Right kidney (tissue), 1 donor: ENCODE data around the gene ODAD4.
A peak's percentile ranks its signal among the peaks of the same experiment; 100 is the strongest.
"Not testable (repeated sequence)": the region's sequence is repeated elsewhere in the genome, so short reads cannot be mapped to it uniquely, and the experiment has no call there.

Source experiments
- DNase-seq: peaks from one replicate; pipeline ENCODE4 v3.0.0-alpha.2; 2016

Gene ODAD4

GRCh38 chr17:41913798-41914197, 16.6 kb upstream of the ODAD4 start:
- no peak for DNase-seq

- DNase-seq, result no peak
These were observed 16.1 kb upstream of the ODAD4 start for GRCh38 chr17:41914358-41914766.

- no peak for DNase-seq
These were observed 15.4 kb upstream of the ODAD4 start for GRCh38 chr17:41915020-41915419.

- DNase-seq, result no peak
These were observed 14.9 kb upstream of the ODAD4 start for GRCh38 chr17:41915566-41915965.

GRCh38 chr17:41917192-41917591, 13.2 kb upstream of the ODAD4 start:
- no peak for DNase-seq

- DNase-seq, result peak; percentile 74
These were observed 12.6 kb upstream of the ODAD4 start for GRCh38 chr17:41917679-41918313.

GRCh38 chr17:41918314-41919164, 11.9 kb upstream of the ODAD4 start, which contains the start of gene ACLY:
Gene ACLY, minus strand, starts transcription at chr17:41918951. Its CDS starts 5,078 bp downstream, at chr17:41913873.
- peak; percentile 92 for DNase-seq

GRCh38 chr17:41919165-41919817, 11.1 kb upstream of the ODAD4 start:
- DNase-seq, result peak; percentile 74

GRCh38 chr17:41919840-41920579, 10.4 kb upstream of the ODAD4 start:
- DNase-seq, result no peak

GRCh38 chr17:41920580-41920955, 9.8 kb upstream of the ODAD4 start:
- no peak for DNase-seq

GRCh38 chr17:41925991-41926590, 4.3 kb upstream of the ODAD4 start:
- DNase-seq, result no peak

GRCh38 chr17:41928693-41929251, 1.6 kb upstream of the ODAD4 start:
- no peak for DNase-seq

- not testable (repeated sequence) for DNase-seq
These were observed 378 bp downstream of the ODAD4 start for GRCh38 chr17:41930833-41931156.

- DNase-seq, result not testable (repeated sequence)
These were observed 1.3 kb downstream of the ODAD4 start for GRCh38 chr17:41931715-41932114.

- DNase-seq, result no peak
These were observed 2.5 kb downstream of the ODAD4 start for GRCh38 chr17:41932816-41933389.

GRCh38 chr17:41935641-41936040, 5.2 kb downstream of the ODAD4 start:
- DNase-seq, result no peak

GRCh38 chr17:41937970-41938954, 7.8 kb downstream of the ODAD4 start:
- no peak for DNase-seq

- DNase-seq, result no peak
These were observed 8.8 kb downstream of the ODAD4 start for GRCh38 chr17:41939044-41939692.

- DNase-seq, result no peak
These were observed 9.3 kb downstream of the ODAD4 start for GRCh38 chr17:41939693-41940090.

GRCh38 chr17:41941168-41941567, 10.8 kb downstream of the ODAD4 start:
- no peak for DNase-seq
